Measurements from ENCODE around the gene POU6F1. TPM values are rescaled to one million over a fixed set of nuclear protein-coding genes. Genes with fewer than 3 reads are reported as not detected.

POU6F1 gene
- total and polyA plus RNA-seq, 9 of the 15 experiments (the other 6 are each of a cell fraction or from before 2014, with no cell fraction given) = 0.14 to 3.3 (median 1.1) TPM

DNA sequence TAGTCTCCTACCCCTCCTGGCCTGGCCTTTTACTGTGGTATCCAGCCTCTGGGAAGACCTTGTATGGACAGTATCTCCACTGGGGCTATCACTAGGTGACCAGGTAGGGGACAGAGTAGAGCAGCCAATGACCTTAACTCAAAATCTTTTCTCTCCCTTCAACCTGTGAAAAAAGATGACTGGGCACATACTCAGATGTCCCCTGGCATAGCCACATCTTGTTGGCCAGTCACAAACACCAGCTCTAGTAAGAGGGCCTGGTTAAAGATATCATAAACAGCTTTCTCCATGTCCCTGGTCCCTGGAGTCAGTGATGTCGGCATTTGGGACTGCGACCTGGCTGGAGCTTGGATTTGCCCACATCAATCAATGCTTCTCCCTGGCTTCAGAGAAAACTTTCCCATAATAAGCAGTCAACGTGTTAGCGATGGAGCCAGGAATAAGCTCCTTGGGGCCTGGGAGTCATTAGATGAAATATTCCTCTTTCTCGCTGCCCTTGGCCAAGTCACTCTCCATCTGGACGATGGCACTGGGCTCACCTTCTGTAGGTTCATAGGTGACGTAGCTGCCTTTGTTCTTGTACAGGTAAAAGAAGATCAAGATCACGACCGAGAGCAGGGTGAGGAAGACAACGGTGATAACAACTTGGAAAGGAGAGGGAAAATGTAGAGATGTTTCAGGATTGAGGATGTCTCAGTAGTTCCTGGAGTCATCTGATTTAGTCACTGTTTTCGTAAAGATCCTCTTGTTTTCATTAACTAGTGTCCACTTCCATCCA lies 27.8 kb upstream of the POU6F1 start (continued):
- TF ChIP-seq, protein P1, sequence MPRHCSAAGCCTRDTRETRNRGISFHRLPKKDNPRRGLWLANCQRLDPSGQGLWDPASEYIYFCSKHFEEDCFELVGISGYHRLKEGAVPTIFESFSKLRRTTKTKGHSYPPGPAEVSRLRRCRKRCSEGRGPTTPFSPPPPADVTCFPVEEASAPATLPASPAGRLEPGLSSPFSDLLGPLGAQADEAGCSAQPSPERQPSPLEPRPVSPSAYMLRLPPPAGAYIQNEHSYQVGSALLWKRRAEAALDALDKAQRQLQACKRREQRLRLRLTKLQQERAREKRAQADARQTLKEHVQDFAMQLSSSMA (CRISPR knock-in tag; IDR thresholded peaks at IDR 0.05) = no peak
- TF ChIP-seq ZNF830 (CRISPR knock-in tag; IDR thresholded peaks at IDR 0.05) (no peak), SRF (CRISPR knock-in tag; IDR thresholded peaks at IDR 0.05) (no peak), ZNF785 (CRISPR knock-in tag; IDR thresholded peaks at IDR 0.05) (no peak), ZC3H11A (IDR thresholded peaks at IDR 0.05; ENCODE audit: low read depth, low read length) (no peak), PCBP2 (IDR thresholded peaks at IDR 0.05; ENCODE audit: low read depth, low read length, poor library complexity, severe bottlenecking) (no peak)
- TF ChIP-seq, protein P2, sequence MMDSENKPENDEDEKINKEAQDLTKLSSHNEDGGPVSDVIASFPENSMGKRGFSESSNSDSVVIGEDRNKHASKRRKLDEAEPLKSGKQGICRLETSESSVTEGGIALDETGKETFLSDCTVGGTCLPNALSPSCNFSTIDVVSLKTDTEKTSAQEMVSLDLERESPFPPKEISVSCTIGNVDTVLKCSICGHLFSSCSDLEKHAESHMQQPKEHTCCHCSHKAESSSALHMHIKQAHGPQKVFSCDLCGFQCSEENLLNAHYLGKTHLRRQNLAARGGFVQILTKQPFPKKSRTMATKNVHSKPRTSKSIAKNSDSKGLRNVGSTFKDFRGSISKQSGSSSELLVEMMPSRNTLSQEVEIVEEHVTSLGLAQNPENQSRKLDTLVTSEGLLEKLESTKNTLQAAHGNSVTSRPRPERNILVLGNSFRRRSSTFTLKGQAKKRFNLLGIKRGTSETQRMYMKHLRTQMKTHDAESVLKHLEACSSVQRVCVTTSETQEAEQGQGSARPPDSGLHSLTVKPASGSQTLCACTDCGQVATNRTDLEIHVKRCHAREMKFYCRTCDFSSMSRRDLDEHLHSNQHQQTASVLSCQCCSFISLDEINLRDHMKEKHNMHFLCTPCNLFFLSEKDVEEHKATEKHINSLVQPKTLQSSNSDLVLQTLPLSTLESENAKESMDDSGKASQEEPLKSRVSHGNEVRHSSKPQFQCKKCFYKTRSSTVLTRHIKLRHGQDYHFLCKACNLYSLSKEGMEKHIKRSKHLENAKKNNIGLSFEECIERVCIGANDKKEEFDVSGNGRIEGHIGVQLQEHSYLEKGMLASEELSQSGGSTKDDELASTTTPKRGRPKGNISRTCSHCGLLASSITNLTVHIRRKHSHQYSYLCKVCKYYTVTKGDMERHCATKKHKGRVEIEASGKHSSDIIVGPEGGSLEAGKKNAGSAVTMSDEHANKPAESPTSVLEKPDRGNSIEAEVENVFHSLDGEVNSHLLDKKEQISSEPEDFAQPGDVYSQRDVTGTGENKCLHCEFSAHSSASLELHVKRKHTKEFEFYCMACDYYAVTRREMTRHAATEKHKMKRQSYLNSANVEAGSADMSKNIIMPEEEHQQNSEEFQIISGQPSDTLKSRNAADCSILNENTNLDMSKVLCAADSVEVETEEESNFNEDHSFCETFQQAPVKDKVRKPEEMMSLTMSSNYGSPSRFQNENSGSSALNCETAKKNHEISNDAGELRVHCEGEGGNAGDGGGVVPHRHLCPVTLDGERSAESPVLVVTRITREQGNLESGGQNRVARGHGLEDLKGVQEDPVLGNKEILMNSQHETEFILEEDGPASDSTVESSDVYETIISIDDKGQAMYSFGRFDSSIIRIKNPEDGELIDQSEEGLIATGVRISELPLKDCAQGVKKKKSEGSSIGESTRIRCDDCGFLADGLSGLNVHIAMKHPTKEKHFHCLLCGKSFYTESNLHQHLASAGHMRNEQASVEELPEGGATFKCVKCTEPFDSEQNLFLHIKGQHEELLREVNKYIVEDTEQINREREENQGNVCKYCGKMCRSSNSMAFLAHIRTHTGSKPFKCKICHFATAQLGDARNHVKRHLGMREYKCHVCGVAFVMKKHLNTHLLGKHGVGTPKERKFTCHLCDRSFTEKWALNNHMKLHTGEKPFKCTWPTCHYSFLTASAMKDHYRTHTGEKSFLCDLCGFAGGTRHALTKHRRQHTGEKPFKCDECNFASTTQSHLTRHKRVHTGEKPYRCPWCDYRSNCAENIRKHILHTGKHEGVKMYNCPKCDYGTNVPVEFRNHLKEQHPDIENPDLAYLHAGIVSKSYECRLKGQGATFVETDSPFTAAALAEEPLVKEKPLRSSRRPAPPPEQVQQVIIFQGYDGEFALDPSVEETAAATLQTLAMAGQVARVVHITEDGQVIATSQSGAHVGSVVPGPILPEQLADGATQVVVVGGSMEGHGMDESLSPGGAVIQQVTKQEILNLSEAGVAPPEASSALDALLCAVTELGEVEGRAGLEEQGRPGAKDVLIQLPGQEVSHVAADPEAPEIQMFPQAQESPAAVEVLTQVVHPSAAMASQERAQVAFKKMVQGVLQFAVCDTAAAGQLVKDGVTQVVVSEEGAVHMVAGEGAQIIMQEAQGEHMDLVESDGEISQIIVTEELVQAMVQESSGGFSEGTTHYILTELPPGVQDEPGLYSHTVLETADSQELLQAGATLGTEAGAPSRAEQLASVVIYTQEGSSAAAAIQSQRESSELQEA (IDR thresholded peaks at IDR 0.05; ENCODE audit: low read depth) = no peak
- TF ChIP-seq, protein P3, sequence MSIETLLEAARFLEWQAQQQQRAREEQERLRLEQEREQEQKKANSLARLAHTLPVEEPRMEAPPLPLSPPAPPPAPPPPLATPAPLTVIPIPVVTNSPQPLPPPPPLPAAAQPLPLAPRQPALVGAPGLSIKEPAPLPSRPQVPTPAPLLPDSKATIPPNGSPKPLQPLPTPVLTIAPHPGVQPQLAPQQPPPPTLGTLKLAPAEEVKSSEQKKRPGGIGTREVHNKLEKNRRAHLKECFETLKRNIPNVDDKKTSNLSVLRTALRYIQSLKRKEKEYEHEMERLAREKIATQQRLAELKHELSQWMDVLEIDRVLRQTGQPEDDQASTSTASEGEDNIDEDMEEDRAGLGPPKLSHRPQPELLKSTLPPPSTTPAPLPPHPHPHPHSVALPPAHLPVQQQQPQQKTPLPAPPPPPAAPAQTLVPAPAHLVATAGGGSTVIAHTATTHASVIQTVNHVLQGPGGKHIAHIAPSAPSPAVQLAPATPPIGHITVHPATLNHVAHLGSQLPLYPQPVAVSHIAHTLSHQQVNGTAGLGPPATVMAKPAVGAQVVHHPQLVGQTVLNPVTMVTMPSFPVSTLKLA (conservative IDR thresholded peaks at IDR 0.05) = no peak
- TF ChIP-seq, protein P4, sequence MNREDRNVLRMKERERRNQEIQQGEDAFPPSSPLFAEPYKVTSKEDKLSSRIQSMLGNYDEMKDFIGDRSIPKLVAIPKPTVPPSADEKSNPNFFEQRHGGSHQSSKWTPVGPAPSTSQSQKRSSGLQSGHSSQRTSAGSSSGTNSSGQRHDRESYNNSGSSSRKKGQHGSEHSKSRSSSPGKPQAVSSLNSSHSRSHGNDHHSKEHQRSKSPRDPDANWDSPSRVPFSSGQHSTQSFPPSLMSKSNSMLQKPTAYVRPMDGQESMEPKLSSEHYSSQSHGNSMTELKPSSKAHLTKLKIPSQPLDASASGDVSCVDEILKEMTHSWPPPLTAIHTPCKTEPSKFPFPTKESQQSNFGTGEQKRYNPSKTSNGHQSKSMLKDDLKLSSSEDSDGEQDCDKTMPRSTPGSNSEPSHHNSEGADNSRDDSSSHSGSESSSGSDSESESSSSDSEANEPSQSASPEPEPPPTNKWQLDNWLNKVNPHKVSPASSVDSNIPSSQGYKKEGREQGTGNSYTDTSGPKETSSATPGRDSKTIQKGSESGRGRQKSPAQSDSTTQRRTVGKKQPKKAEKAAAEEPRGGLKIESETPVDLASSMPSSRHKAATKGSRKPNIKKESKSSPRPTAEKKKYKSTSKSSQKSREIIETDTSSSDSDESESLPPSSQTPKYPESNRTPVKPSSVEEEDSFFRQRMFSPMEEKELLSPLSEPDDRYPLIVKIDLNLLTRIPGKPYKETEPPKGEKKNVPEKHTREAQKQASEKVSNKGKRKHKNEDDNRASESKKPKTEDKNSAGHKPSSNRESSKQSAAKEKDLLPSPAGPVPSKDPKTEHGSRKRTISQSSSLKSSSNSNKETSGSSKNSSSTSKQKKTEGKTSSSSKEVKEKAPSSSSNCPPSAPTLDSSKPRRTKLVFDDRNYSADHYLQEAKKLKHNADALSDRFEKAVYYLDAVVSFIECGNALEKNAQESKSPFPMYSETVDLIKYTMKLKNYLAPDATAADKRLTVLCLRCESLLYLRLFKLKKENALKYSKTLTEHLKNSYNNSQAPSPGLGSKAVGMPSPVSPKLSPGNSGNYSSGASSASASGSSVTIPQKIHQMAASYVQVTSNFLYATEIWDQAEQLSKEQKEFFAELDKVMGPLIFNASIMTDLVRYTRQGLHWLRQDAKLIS (CRISPR knock-in tag; IDR thresholded peaks at IDR 0.05) = 0 out of 2 replicates have a peak, but pooled peaks have one; percentile 47

All from K562 (cell line).